Measurements from ENCODE around the gene AIMP1.
A peak's percentile ranks its signal among the peaks of the same experiment; 100 is the strongest.
"Not testable (repeated sequence)": the region's sequence is repeated elsewhere in the genome, so short reads cannot be mapped to it uniquely, and the experiment has no call there.

AIMP1 gene

GRCh38 chr4:106351016-106351415, 34.7 kb downstream of the AIMP1 start:
- DNase-seq (ENCODE audit: low spot score) = no peak

GRCh38 chr4:106353786-106354185, 37.4 kb downstream of the AIMP1 start:
- no peak for DNase-seq (ENCODE audit: low spot score)

GRCh38 chr4:106355193-106355592, 38.8 kb downstream of the AIMP1 start:
- DNase-seq (ENCODE audit: low spot score) = no peak

GRCh38 chr4:106358899-106359298, 42.5 kb downstream of the AIMP1 start:
- peak; percentile 18 for DNase-seq (ENCODE audit: low spot score)

- no peak for DNase-seq (ENCODE audit: low spot score)
Observed at GRCh38 chr4:106362086-106362825, 45.9 kb downstream of the AIMP1 start.

- DNase-seq (ENCODE audit: low spot score) = no peak
Observed at GRCh38 chr4:106364282-106364681, 47.9 kb downstream of the AIMP1 start.

- peak; percentile 4 for DNase-seq (ENCODE audit: low spot score)
Observed at GRCh38 chr4:106365613-106366012, 49.3 kb downstream of the AIMP1 start.

GRCh38 chr4:106366026-106366425, 49.7 kb downstream of the AIMP1 start:
- DNase-seq (ENCODE audit: low spot score) = no peak

GRCh38 chr4:106367072-106367471, 50.7 kb downstream of the AIMP1 start:
- no peak for DNase-seq (ENCODE audit: low spot score)

GRCh38 chr4:106368678-106369077, 52.3 kb downstream of the AIMP1 start, which contains the start of gene GIMD1:
Gene GIMD1 (minus strand): TSS chr4:106368778. CDS start chr4:106367435, 1,343 bp downstream.
- no peak for DNase-seq (ENCODE audit: low spot score)

GRCh38 chr4:106369456-106370060, 53.2 kb downstream of the AIMP1 start:
- peak; percentile 38 for DNase-seq (ENCODE audit: low spot score)

GRCh38 chr4:106370214-106370613, 53.9 kb downstream of the AIMP1 start:
- DNase-seq (ENCODE audit: low spot score) = no peak

- DNase-seq (ENCODE audit: low spot score) = no peak
Observed at GRCh38 chr4:106371161-106371560, 54.8 kb downstream of the AIMP1 start.

- no peak for DNase-seq (ENCODE audit: low spot score)
Observed at GRCh38 chr4:106373026-106373425, 56.7 kb downstream of the AIMP1 start.

GRCh38 chr4:106380179-106380578, 63.8 kb downstream of the AIMP1 start:
- DNase-seq (ENCODE audit: low spot score) = no peak

GRCh38 chr4:106384878-106385277, 68.5 kb downstream of the AIMP1 start:
- no peak for DNase-seq (ENCODE audit: low spot score)

- no peak for DNase-seq (ENCODE audit: low spot score)
Observed at GRCh38 chr4:106385853-106386393, 69.6 kb downstream of the AIMP1 start.

- DNase-seq (ENCODE audit: low spot score) = no peak
Observed at GRCh38 chr4:106395582-106395981, 79.2 kb downstream of the AIMP1 start.

GRCh38 chr4:106398898-106399297, 82.5 kb downstream of the AIMP1 start:
- not testable (repeated sequence) for DNase-seq (ENCODE audit: low spot score)
